HG03045 (cell line): ENCODE results near the gene KRTAP10-1.

Source experiments
- ATAC-seq: cut with Tn5 transposase; IDR thresholded peaks from one replicate; pipeline ENCODE4 v1.9.1; 2021; ENCODE audit warnings: mild to moderate bottlenecking, moderate library complexity; ENCODE audit not compliant: unreplicated experiment

Gene KRTAP10-1

GRCh38 chr21:44517175-44517899, 22.7 kb downstream of the KRTAP10-1 start:
- no peak for ATAC-seq

GRCh38 chr21:44516828-44517174, 23.2 kb downstream of the KRTAP10-1 start:
- ATAC-seq, result no peak

GRCh38 chr21:44516342-44516741, 23.7 kb downstream of the KRTAP10-1 start:
- ATAC-seq, result no peak

GRCh38 chr21:44515359-44516165, 24.4 kb downstream of the KRTAP10-1 start:
- ATAC-seq, result no peak

GRCh38 chr21:44514746-44515358, 25.1 kb downstream of the KRTAP10-1 start:
- ATAC-seq, result no peak

- ATAC-seq, result no peak
Observed at GRCh38 chr21:44514218-44514520, 25.8 kb downstream of the KRTAP10-1 start.

GRCh38 chr21:44513389-44514217, 26.4 kb downstream of the KRTAP10-1 start:
- ATAC-seq, result no peak

GRCh38 chr21:44512496-44513388, 27.3 kb downstream of the KRTAP10-1 start:
- no peak for ATAC-seq

- no peak for ATAC-seq
Observed at GRCh38 chr21:44511938-44512275, 28.1 kb downstream of the KRTAP10-1 start.

- ATAC-seq, result no peak
Observed at GRCh38 chr21:44511219-44511937, 28.6 kb downstream of the KRTAP10-1 start.

- no peak for ATAC-seq
Observed at GRCh38 chr21:44510508-44511218, 29.3 kb downstream of the KRTAP10-1 start.

GRCh38 chr21:44510109-44510507, 29.9 kb downstream of the KRTAP10-1 start:
- no peak for ATAC-seq

- no peak for ATAC-seq
Observed at GRCh38 chr21:44509539-44509938, 30.5 kb downstream of the KRTAP10-1 start.

GRCh38 chr21:44508711-44509445, 31.1 kb downstream of the KRTAP10-1 start:
- no peak for ATAC-seq

- ATAC-seq, result no peak
Observed at GRCh38 chr21:44508426-44508710, 31.6 kb downstream of the KRTAP10-1 start.

- ATAC-seq, result no peak
Observed at GRCh38 chr21:44507673-44508425, 32.1 kb downstream of the KRTAP10-1 start.

GRCh38 chr21:44506279-44507255, 33.4 kb downstream of the KRTAP10-1 start:
- ATAC-seq, result no peak
